Right atrium auricular region (tissue), 2 donors: ENCODE measurements around the gene NID2. TPM values are rescaled to one million over a fixed set of nuclear protein-coding genes. Genes with fewer than 3 reads are reported as not detected.

ENCODE experiments used
- DNase-seq: peaks from one replicate; pipeline ENCODE4 v3.0.0-alpha.2; 2019; ENCODE audit warnings: low spot score
- H3K27ac ChIP-seq, 2 donors: fragments of 200-600 bp; sonication (generic); 1 replicate in 1 of 2; 2 replicates in 1 of 2; pipeline ENCODE4 v1.5.1; 2016 to 2019
- H3K27me3 ChIP-seq, 2 donors: fragments of 200-600 bp; sonication (generic); one replicate each; pipeline versions ENCODE4 v1.5.1 to v1.6.0; 2017 to 2019
- H3K36me3 ChIP-seq: fragments of 200-600 bp; sonication (generic); one replicate; pipeline ENCODE4 v1.5.1; 2016
- H3K4me1 ChIP-seq, 2 donors: fragments of 200-600 bp; sonication (generic); one replicate each; pipeline versions ENCODE4 v1.5.1 to v1.6.0; 2017 to 2019
- H3K4me3 ChIP-seq, 2 donors: fragments of 200-600 bp; sonication (generic); 1 replicate in 1 of 2; 2 replicates in 1 of 2; pipeline ENCODE4 v1.5.1; 2017 to 2019; ENCODE audit warnings: mild to moderate bottlenecking in 1 of 2, moderate library complexity in 1 of 2
- H3K9me3 ChIP-seq, 2 donors: fragments of 200-600 bp; sonication (generic); one replicate each; pipeline ENCODE4 v1.5.1; 2019
- CTCF ChIP-seq, 2 donors: fragments of 200-600 bp; sonication (generic); IDR thresholded peaks; one replicate each; pipeline ENCODE4 v1.5.1; 2019; ENCODE audit warnings: antibody characterized with exemption in 2 of 2
- total RNA-seq, 2 donors: library from RNA; depleted of rRNA; stranded (reverse); fragments of >200 nt; gene quantifications; one replicate each; pipeline ENCODE4 v1.1.0, GENCODE V29; 2016

The NID2 gene
- total RNA-seq, 2 donors from 2014 or later: 23.0 to 41.2 TPM

- Histone ChIP-seq H3K4me3 (no peak overlapping the region), H3K27me3 (no peaks in the 10 kb centered on the region), H3K4me1 (peaks cover 0 to 60% of the 10 kb centered on the region in 2 donors), H3K36me3 (peaks cover 37% of the 10 kb centered on the region), H3K9me3 (no peaks in the 10 kb centered on the region), H3K27ac (peak overlapping the region; percentile 80 to 85)
- DNase-seq: no peak
- TF ChIP-seq CTCF (IDR thresholded peaks at IDR 0.05): no peak
These were observed 56.2 kb downstream of the NID2 start for GRCh38 chr14:52012635-52013034.

- no peak for DNase-seq
- H3K27ac ChIP-seq: peak overlapping the region; percentile 80 to 85
- no peak for TF ChIP-seq CTCF (IDR thresholded peaks at IDR 0.05)
- no peaks in the 10 kb centered on the region for H3K27me3 ChIP-seq
- peaks cover 0 to 57% of the 10 kb centered on the region in 2 donors for H3K4me1 ChIP-seq
- no peak overlapping the region for H3K4me3 ChIP-seq
- no peaks in the 10 kb centered on the region for H3K9me3 ChIP-seq
- peaks cover 46% of the 10 kb centered on the region for H3K36me3 ChIP-seq
These were observed 57.3 kb downstream of the NID2 start for GRCh38 chr14:52011523-52011922.

- H3K27ac ChIP-seq: peak overlapping the region; percentile 80 to 85
- H3K4me1 ChIP-seq: peaks cover 0 to 52% of the 10 kb centered on the region in 2 donors
- no peak for TF ChIP-seq CTCF (IDR thresholded peaks at IDR 0.05)
- DNase-seq: no peak
- no peak overlapping the region for H3K4me3 ChIP-seq
- peaks cover 58% of the 10 kb centered on the region for H3K36me3 ChIP-seq
- no peaks in the 10 kb centered on the region for H3K27me3 ChIP-seq
- H3K9me3 ChIP-seq: no peaks in the 10 kb centered on the region
These were observed 58.6 kb downstream of the NID2 start for GRCh38 chr14:52010173-52010693.

- peaks cover 0 to 45% of the 10 kb centered on the region in 2 donors for H3K4me1 ChIP-seq
- no peak for DNase-seq
- H3K27ac ChIP-seq: no peak overlapping the region
- no peak overlapping the region for H3K4me3 ChIP-seq
- H3K9me3 ChIP-seq: no peaks in the 10 kb centered on the region
- no peaks in the 10 kb centered on the region for H3K27me3 ChIP-seq
- TF ChIP-seq CTCF (IDR thresholded peaks at IDR 0.05): no peak
- peaks cover 78% of the 10 kb centered on the region for H3K36me3 ChIP-seq
These were observed 60.7 kb downstream of the NID2 start for GRCh38 chr14:52008136-52008535.

- no peak for TF ChIP-seq CTCF (IDR thresholded peaks at IDR 0.05)
- Histone ChIP-seq H3K4me1 (peaks cover 0 to 45% of the 10 kb centered on the region in 2 donors), H3K27me3 (no peaks in the 10 kb centered on the region), H3K27ac (no peak overlapping the region), H3K36me3 (peaks cover 83% of the 10 kb centered on the region), H3K4me3 (no peak overlapping the region), H3K9me3 (no peaks in the 10 kb centered on the region)
- no peak for DNase-seq
These were observed 61.2 kb downstream of the NID2 start for GRCh38 chr14:52007637-52008036.

- no peak overlapping the region for H3K4me3 ChIP-seq
- H3K4me1 ChIP-seq: peaks cover 0 to 45% of the 10 kb centered on the region in 2 donors
- no peak overlapping the region for H3K27ac ChIP-seq
- H3K9me3 ChIP-seq: no peaks in the 10 kb centered on the region
- no peaks in the 10 kb centered on the region for H3K27me3 ChIP-seq
- DNase-seq: no peak
- peaks cover 88% of the 10 kb centered on the region for H3K36me3 ChIP-seq
- TF ChIP-seq CTCF (IDR thresholded peaks at IDR 0.05): no peak
These were observed 61.6 kb downstream of the NID2 start for GRCh38 chr14:52007211-52007610.
